ENCODE data around the gene ACBD6. TPM values are rescaled to one million over a fixed set of nuclear protein-coding genes. Genes with fewer than 3 reads are reported as not detected.

Gene ACBD6
- total RNA-seq, 1 donor from 2014 or later: 73.2 TPM

DNA sequence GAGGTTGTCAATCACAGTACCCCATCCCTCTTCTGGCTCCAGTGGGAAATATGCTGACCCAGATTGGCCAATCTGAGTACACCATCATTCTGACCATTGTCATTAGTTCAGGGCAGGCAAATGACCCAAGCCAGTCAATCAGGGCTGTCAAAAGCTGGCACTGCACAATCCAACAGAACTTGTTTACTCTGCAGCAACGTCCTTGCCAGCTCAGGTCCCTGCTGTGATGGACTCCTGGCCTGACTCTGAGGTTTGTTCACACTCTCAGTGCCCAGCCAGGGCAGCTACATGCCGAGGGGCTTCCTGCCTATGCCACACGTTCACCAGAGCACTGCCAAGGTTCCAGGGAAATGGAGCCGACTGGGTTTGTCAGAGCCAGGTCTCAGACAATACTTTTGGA, 41.7 kb upstream of the ACBD6 start:
- TF ChIP-seq, protein P1, sequence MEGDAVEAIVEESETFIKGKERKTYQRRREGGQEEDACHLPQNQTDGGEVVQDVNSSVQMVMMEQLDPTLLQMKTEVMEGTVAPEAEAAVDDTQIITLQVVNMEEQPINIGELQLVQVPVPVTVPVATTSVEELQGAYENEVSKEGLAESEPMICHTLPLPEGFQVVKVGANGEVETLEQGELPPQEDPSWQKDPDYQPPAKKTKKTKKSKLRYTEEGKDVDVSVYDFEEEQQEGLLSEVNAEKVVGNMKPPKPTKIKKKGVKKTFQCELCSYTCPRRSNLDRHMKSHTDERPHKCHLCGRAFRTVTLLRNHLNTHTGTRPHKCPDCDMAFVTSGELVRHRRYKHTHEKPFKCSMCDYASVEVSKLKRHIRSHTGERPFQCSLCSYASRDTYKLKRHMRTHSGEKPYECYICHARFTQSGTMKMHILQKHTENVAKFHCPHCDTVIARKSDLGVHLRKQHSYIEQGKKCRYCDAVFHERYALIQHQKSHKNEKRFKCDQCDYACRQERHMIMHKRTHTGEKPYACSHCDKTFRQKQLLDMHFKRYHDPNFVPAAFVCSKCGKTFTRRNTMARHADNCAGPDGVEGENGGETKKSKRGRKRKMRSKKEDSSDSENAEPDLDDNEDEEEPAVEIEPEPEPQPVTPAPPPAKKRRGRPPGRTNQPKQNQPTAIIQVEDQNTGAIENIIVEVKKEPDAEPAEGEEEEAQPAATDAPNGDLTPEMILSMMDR (IDR thresholded peaks at IDR 0.05; ENCODE audit: insufficient read depth, low read length, poor library complexity, severe bottlenecking): no peak
- Histone ChIP-seq H3K4me3 (ENCODE audit: low read depth, low read length) (no peak overlapping the region), H3K27me3 (ENCODE audit: control insufficient read depth, insufficient read depth, low read length) (no peaks in the 10 kb centered on the region), H3K36me3 (ENCODE audit: control insufficient read depth, insufficient read depth, low read length) (no peaks in the 10 kb centered on the region)
- no peak for DNase-seq (ENCODE audit: low read depth)

DNA sequence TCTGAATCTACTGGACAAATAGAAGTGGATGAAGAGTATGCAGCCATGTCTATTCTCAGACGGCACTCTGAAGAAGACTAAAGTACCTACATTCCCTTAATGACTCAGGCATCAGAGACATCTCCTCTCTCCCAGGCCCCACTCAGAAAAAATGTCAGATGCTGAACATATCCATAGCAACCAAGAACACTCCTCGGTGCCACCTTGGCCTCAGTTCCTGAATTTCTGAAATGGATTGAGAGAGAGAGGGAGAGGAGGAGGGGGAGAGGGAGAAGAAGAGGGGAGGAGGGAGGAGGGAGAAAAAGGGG, 40.4 kb upstream of the ACBD6 start:
- no peaks in the 10 kb centered on the region for H3K36me3 ChIP-seq (ENCODE audit: control insufficient read depth, insufficient read depth, low read length)
- H3K27me3 ChIP-seq (ENCODE audit: control insufficient read depth, insufficient read depth, low read length): no peaks in the 10 kb centered on the region
- no peak overlapping the region for H3K4me3 ChIP-seq (ENCODE audit: low read depth, low read length)
- DNase-seq (ENCODE audit: low read depth): no peak
- TF ChIP-seq, protein P1 (IDR thresholded peaks at IDR 0.05; ENCODE audit: insufficient read depth, low read length, poor library complexity, severe bottlenecking): no peak

DNA sequence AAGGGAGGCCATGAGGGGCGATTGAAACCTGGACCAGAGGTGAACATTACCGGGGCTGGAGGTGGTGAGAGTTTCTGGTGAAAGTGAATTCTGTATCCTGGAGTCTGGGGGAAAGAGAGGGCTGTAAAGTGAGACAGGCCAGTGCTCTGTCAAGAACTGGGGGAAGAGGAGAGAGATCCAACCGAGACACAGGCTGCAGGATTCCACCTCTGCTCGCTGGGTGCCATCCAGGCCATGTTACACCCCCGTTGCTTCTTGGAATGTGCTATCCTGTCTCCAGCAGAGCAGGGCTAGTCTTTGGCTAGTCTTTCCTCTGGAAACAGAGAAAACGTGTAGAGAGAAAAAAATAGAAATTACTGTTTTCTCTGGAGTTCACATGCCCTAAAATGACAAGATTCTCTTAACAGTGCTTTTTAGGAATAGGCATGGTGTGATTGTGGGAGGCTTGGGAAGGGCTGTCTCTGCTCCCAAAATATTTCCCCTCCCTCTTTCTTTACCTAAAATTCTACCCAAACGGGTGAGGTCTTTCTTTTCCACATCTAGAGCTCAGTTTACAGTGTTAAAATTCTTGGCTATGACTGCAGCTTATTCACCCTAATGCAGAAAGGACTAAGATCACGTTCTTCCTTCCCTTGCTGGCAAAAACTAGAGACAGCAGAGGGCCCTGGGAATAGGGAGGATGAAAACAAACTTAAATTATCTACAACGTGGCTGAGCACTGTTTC, 39.9 kb upstream of the ACBD6 start:
- Histone ChIP-seq H3K4me3 (ENCODE audit: low read depth, low read length) (no peak overlapping the region), H3K36me3 (ENCODE audit: control insufficient read depth, insufficient read depth, low read length) (no peaks in the 10 kb centered on the region), H3K27me3 (ENCODE audit: control insufficient read depth, insufficient read depth, low read length) (no peaks in the 10 kb centered on the region)
- TF ChIP-seq, protein P1 (IDR thresholded peaks at IDR 0.05; ENCODE audit: insufficient read depth, low read length, poor library complexity, severe bottlenecking): no peak
- DNase-seq (ENCODE audit: low read depth): no peak

DNA sequence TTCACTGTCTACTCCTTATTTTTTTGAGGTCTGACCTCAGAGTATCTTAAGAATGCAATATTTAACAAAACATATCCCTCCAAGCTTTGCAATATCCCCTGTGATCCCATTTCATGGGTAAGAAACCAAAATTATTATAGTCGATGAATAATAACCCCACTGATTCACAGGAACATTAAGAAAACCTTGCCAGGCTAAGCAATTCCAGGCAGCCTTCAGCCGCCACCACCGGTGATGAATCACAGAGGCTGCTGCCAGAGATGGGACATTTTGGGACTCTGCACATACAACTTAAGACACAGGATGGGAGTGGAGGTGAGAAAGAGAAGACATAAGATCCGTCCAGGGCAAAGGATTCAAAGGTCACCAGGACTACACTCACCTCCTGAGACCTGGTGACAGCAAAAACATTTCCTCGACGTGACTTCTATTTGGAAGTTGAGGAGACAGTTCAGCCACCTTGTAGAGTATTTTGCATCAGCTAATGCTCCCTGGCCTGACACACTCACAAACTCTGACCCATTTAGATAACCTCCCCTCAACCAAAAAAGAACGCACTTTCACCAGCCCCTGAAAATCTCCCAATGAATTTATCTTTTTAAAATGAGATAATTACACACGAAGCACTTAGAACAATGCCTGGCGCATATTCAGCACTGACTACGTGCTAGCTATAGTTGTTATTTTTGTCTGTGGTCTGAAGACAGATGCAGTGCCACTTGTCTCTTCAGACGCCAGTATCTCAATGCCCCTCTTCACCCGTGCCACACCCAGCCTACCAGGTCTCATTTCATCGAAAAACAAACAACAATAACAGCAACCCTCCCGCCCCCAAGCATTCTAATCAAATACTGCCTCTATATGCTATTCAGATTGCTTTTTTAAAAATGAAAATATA, 38.6 kb upstream of the ACBD6 start:
- TF ChIP-seq, protein P1 (IDR thresholded peaks at IDR 0.05; ENCODE audit: insufficient read depth, low read length, poor library complexity, severe bottlenecking): no peak
- Histone ChIP-seq H3K4me3 (ENCODE audit: low read depth, low read length) (no peak overlapping the region), H3K27me3 (ENCODE audit: control insufficient read depth, insufficient read depth, low read length) (no peaks in the 10 kb centered on the region), H3K36me3 (ENCODE audit: control insufficient read depth, insufficient read depth, low read length) (no peaks in the 10 kb centered on the region)
- no peak for DNase-seq (ENCODE audit: low read depth)

DNA sequence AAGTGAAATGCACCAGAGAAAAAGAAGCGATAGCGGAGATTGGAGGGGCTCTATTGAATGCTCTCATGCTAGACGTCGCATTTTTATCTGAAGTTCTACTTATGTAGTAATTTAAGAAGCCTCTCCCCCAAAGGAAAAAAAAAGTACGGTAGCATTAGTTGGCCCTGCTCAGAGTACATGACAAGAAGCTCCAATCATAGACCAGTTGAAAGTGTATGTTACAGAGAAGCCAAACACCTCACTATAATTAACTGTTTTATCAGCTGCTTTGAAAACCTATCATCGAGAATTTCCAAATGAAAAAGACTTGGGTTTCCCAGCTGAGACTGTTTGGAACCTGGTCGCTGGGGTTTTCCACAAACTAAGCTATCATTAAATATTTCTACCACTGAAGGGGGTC, 36.8 kb upstream of the ACBD6 start:
- TF ChIP-seq, protein P1 (IDR thresholded peaks at IDR 0.05; ENCODE audit: insufficient read depth, low read length, poor library complexity, severe bottlenecking): no peak
- Histone ChIP-seq H3K27me3 (ENCODE audit: control insufficient read depth, insufficient read depth, low read length) (no peaks in the 10 kb centered on the region), H3K36me3 (ENCODE audit: control insufficient read depth, insufficient read depth, low read length) (no peaks in the 10 kb centered on the region), H3K4me3 (ENCODE audit: low read depth, low read length) (no peak overlapping the region)
- DNase-seq (ENCODE audit: low read depth): no peak
